Left renal cortex interstitium (tissue), 4 donors: ENCODE measurements around the gene RCAN3. TPM values are rescaled to one million over a fixed set of nuclear protein-coding genes. Genes with fewer than 3 reads are reported as not detected.
"Not testable (repeated sequence)": the region's sequence is repeated elsewhere in the genome, so short reads cannot be mapped to it uniquely, and the experiment has no call there.

Experiments used
- DNase-seq, 4 donors: peaks; one replicate each; pipeline ENCODE4 v3.0.0-alpha.2; 2013; ENCODE audit warnings: low read depth in 4 of 4, low spot score in 2 of 4, missing footprints in 1 of 4
- polyA plus RNA-seq, 4 donors: library from polyadenylated mRNA; unstranded; fragments of 120-200 nt; gene quantifications; one replicate each; pipeline ENCODE4 v1.2.1, GENCODE V29; 2013; ENCODE audit not compliant: insufficient read length in 4 of 4

The RCAN3 gene
- polyA plus RNA-seq, 4 donors = 8.2 to 11.5 (median 9.4) TPM

- no peak for DNase-seq
Observed at GRCh38 chr1:24506691-24507381, 4.2 kb downstream of the RCAN3 start.

- DNase-seq = no peak
Observed at GRCh38 chr1:24507405-24507804, 4.8 kb downstream of the RCAN3 start.

GRCh38 chr1:24508911-24509310, 6.3 kb downstream of the RCAN3 start:
- no peak for DNase-seq

- DNase-seq = no peak
Observed at GRCh38 chr1:24513706-24514105, 11.1 kb downstream of the RCAN3 start.

- no peak for DNase-seq
Observed at GRCh38 chr1:24514946-24515345, 12.3 kb downstream of the RCAN3 start.

GRCh38 chr1:24515671-24516209, 13.1 kb downstream of the RCAN3 start:
- DNase-seq = not testable (repeated sequence)

GRCh38 chr1:24516506-24516905, 13.9 kb downstream of the RCAN3 start:
- no peak for DNase-seq

- no peak for DNase-seq
Observed at GRCh38 chr1:24517898-24518297, 15.3 kb downstream of the RCAN3 start.

- not testable (repeated sequence) for DNase-seq
Observed at GRCh38 chr1:24520282-24520681, 17.6 kb downstream of the RCAN3 start.

GRCh38 chr1:24525606-24526005, 23.0 kb downstream of the RCAN3 start:
- DNase-seq = no peak

GRCh38 chr1:24526045-24526444, 23.4 kb downstream of the RCAN3 start:
- DNase-seq = no peak

GRCh38 chr1:24526940-24527542, 24.4 kb downstream of the RCAN3 start:
- no peak for DNase-seq

GRCh38 chr1:24528744-24529143, 26.1 kb downstream of the RCAN3 start:
- DNase-seq = no peak

GRCh38 chr1:24529292-24529691, 26.7 kb downstream of the RCAN3 start:
- not testable (repeated sequence) for DNase-seq

- DNase-seq = no peak
Observed at GRCh38 chr1:24535021-24535424, 32.4 kb downstream of the RCAN3 start.

- no peak for DNase-seq
Observed at GRCh38 chr1:24535778-24536177, 33.1 kb downstream of the RCAN3 start.

- DNase-seq = peak in 2 of 4 donors; percentile 45 to 71
Observed at GRCh38 chr1:24536391-24536840, 33.8 kb downstream of the RCAN3 start.

GRCh38 chr1:24540051-24540905, 37.6 kb downstream of the RCAN3 start:
- DNase-seq = no peak

GRCh38 chr1:24540906-24541710, 38.5 kb downstream of the RCAN3 start:
- no peak for DNase-seq

GRCh38 chr1:24541711-24542346, 39.2 kb downstream of the RCAN3 start:
- no peak for DNase-seq
